Measurements from ENCODE around the gene RAMP3. TPM values are rescaled to one million over a fixed set of nuclear protein-coding genes. Genes with fewer than 3 reads are reported as not detected.

The RAMP3 gene
- total RNA-seq, 1 experiment from 2014 or later, result 0.13 TPM

DNA sequence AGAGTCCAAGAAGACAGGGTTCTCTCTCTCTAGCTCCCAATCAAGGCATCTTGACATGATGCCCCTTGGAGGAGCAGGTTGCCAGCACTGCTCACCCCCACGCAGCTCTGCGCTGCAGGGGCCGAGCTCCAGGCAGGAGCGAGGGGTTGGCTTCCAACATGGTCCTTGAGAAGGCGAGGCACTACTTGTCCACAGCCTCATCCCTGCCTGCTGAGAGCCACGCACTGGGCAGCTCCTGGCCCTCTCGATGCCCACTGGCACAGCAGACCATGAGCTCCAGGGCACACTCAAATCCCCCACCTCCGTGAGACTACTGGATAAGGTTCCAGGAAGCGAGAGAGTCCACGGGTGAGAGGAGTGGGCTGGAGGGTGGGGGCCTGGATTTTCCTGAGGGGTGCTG, 31.1 kb downstream of the RAMP3 start:
- no peak for DNase-seq (ENCODE audit: low read depth, low spot score)
- in situ Hi-C loops (cut with HindIII; ENCODE audit: low pct_unique_long_range_greater_than_20kb, low sequenced_read_pairs) (no loop called here), intact Hi-C loops (cut with micrococcal nuclease; ENCODE audit: unreplicated experiment) (no loop called here)
- BruUV-seq (replicated peaks), result no TSS peak
- CTCF ChIA-PET, result no interaction called here
- H3K4me1 ChIP-seq (ENCODE audit: control insufficient read depth, insufficient read depth, low read length), result no peaks in the 10 kb centered on the region
- POLR2A ChIA-PET, result no interaction called here
- no peaks in the 10 kb centered on the region for H3K36me3 ChIP-seq (ENCODE audit: control insufficient read depth, insufficient read depth, low read length)
- H3K27ac ChIP-seq (ENCODE audit: low read length), result no peak overlapping the region
- TF ChIP-seq, protein P1, sequence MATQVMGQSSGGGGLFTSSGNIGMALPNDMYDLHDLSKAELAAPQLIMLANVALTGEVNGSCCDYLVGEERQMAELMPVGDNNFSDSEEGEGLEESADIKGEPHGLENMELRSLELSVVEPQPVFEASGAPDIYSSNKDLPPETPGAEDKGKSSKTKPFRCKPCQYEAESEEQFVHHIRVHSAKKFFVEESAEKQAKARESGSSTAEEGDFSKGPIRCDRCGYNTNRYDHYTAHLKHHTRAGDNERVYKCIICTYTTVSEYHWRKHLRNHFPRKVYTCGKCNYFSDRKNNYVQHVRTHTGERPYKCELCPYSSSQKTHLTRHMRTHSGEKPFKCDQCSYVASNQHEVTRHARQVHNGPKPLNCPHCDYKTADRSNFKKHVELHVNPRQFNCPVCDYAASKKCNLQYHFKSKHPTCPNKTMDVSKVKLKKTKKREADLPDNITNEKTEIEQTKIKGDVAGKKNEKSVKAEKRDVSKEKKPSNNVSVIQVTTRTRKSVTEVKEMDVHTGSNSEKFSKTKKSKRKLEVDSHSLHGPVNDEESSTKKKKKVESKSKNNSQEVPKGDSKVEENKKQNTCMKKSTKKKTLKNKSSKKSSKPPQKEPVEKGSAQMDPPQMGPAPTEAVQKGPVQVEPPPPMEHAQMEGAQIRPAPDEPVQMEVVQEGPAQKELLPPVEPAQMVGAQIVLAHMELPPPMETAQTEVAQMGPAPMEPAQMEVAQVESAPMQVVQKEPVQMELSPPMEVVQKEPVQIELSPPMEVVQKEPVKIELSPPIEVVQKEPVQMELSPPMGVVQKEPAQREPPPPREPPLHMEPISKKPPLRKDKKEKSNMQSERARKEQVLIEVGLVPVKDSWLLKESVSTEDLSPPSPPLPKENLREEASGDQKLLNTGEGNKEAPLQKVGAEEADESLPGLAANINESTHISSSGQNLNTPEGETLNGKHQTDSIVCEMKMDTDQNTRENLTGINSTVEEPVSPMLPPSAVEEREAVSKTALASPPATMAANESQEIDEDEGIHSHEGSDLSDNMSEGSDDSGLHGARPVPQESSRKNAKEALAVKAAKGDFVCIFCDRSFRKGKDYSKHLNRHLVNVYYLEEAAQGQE (IDR thresholded peaks at IDR 0.05; ENCODE audit: insufficient read depth in 1 of 2, low read depth in 2 of 2, low read length in 1 of 2), result no peak
- TF ChIP-seq, protein P2, sequence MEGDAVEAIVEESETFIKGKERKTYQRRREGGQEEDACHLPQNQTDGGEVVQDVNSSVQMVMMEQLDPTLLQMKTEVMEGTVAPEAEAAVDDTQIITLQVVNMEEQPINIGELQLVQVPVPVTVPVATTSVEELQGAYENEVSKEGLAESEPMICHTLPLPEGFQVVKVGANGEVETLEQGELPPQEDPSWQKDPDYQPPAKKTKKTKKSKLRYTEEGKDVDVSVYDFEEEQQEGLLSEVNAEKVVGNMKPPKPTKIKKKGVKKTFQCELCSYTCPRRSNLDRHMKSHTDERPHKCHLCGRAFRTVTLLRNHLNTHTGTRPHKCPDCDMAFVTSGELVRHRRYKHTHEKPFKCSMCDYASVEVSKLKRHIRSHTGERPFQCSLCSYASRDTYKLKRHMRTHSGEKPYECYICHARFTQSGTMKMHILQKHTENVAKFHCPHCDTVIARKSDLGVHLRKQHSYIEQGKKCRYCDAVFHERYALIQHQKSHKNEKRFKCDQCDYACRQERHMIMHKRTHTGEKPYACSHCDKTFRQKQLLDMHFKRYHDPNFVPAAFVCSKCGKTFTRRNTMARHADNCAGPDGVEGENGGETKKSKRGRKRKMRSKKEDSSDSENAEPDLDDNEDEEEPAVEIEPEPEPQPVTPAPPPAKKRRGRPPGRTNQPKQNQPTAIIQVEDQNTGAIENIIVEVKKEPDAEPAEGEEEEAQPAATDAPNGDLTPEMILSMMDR (IDR thresholded peaks at IDR 0.05), result no peak
- TF ChIP-seq TCF7L2 (IDR thresholded peaks at IDR 0.05; ENCODE audit: low read depth, low read length), result no peak
- no peak for TF ChIP-seq SIN3A (IDR thresholded peaks at IDR 0.05; ENCODE audit: borderline replicate concordance, insufficient read depth, low read depth, low read length)
- no peak for TF ChIP-seq POLR2AphosphoS5 (IDR thresholded peaks at IDR 0.05; ENCODE audit: low read depth, low read length)
- H3K4me3 ChIP-seq (ENCODE audit: low read depth in 2 of 2, low read length in 2 of 2), result no peak overlapping the region
- peaks cover 6% of the 10 kb centered on the region for H3K27me3 ChIP-seq (ENCODE audit: control insufficient read depth, insufficient read depth, low read length)
- ATAC-seq, result no peak
- H3K9me3 ChIP-seq (ENCODE audit: control insufficient read depth, insufficient read depth, low read depth, low read length), result no peaks in the 10 kb centered on the region

- no peak overlapping the region for H3K4me3 ChIP-seq (ENCODE audit: low read depth in 2 of 2, low read length in 2 of 2)
- H3K4me1 ChIP-seq (ENCODE audit: control insufficient read depth, insufficient read depth, low read length), result no peaks in the 10 kb centered on the region
- H3K9me3 ChIP-seq (ENCODE audit: control insufficient read depth, insufficient read depth, low read depth, low read length), result no peaks in the 10 kb centered on the region
- in situ Hi-C loops (cut with HindIII; ENCODE audit: low pct_unique_long_range_greater_than_20kb, low sequenced_read_pairs), result no loop called here
- BruUV-seq (replicated peaks), result no TSS peak
- CTCF ChIA-PET, result no interaction called here
- POLR2A ChIA-PET, result no interaction called here
- DNase-seq (ENCODE audit: low read depth, low spot score) (no peak), ATAC-seq (no peak)
- intact Hi-C loops (cut with micrococcal nuclease; ENCODE audit: unreplicated experiment), result no loop called here
- no peaks in the 10 kb centered on the region for H3K36me3 ChIP-seq (ENCODE audit: control insufficient read depth, insufficient read depth, low read length)
- H3K27me3 ChIP-seq (ENCODE audit: control insufficient read depth, insufficient read depth, low read length), result peaks cover 6% of the 10 kb centered on the region
- TF ChIP-seq, protein P1 (IDR thresholded peaks at IDR 0.05; ENCODE audit: insufficient read depth in 1 of 2, low read depth in 2 of 2, low read length in 1 of 2), result no peak
- TF ChIP-seq, protein P2 (IDR thresholded peaks at IDR 0.05), result no peak
- TF ChIP-seq POLR2AphosphoS5 (IDR thresholded peaks at IDR 0.05; ENCODE audit: low read depth, low read length) (no peak), TCF7L2 (IDR thresholded peaks at IDR 0.05; ENCODE audit: low read depth, low read length) (no peak), SIN3A (IDR thresholded peaks at IDR 0.05; ENCODE audit: borderline replicate concordance, insufficient read depth, low read depth, low read length) (no peak)
- no peak overlapping the region for H3K27ac ChIP-seq (ENCODE audit: low read length)
Measured at GRCh38 chr7:45189151-45189970, 31.8 kb downstream of the RAMP3 start.

Measured in Panc1 (cell line).